Activated CD4-positive, alpha-beta T cell treated with anti-CD3 and anti-CD28 coated beads, Interleukin-2, amount 50 U/mL, for 16 hours (primary cell): ENCODE results near the gene SAMMSON.

ENCODE experiments used
- DNase-seq: peaks from one replicate; pipeline ENCODE4 v3.0.0-alpha.2; 2020

SAMMSON gene

GRCh38 chr3:70020906-70021660, 21.6 kb downstream of the SAMMSON start:
- DNase-seq, result no peak

- no peak for DNase-seq
Measured at GRCh38 chr3:70028361-70028760, 28.8 kb downstream of the SAMMSON start.

- DNase-seq, result no peak
Measured at GRCh38 chr3:70038693-70039092, 39.2 kb downstream of the SAMMSON start.

GRCh38 chr3:70040386-70040785, 40.9 kb downstream of the SAMMSON start:
- no peak for DNase-seq

- no peak for DNase-seq
Measured at GRCh38 chr3:70042641-70043040, 43.1 kb downstream of the SAMMSON start.

GRCh38 chr3:70049761-70050160, 50.2 kb downstream of the SAMMSON start:
- no peak for DNase-seq

GRCh38 chr3:70053293-70053692, 53.8 kb downstream of the SAMMSON start:
- peak; percentile 8 for DNase-seq

- DNase-seq, result no peak
Measured at GRCh38 chr3:70056081-70056480, 56.5 kb downstream of the SAMMSON start.

- DNase-seq, result no peak
Measured at GRCh38 chr3:70057426-70057825, 57.9 kb downstream of the SAMMSON start.

GRCh38 chr3:70061096-70061495, 61.6 kb downstream of the SAMMSON start:
- DNase-seq, result no peak

GRCh38 chr3:70064194-70064779, 64.8 kb downstream of the SAMMSON start:
- DNase-seq, result peak; percentile 5

- no peak for DNase-seq
Measured at GRCh38 chr3:70065696-70066253, 66.2 kb downstream of the SAMMSON start.

- no peak for DNase-seq
Measured at GRCh38 chr3:70067860-70068521, 68.5 kb downstream of the SAMMSON start.

- DNase-seq, result no peak
Measured at GRCh38 chr3:70069557-70069956, 70.0 kb downstream of the SAMMSON start.

- DNase-seq, result no peak
Measured at GRCh38 chr3:70071138-70071537, 71.6 kb downstream of the SAMMSON start.

GRCh38 chr3:70072180-70072579, 72.6 kb downstream of the SAMMSON start:
- no peak for DNase-seq

- DNase-seq, result no peak
Measured at GRCh38 chr3:70072754-70073153, 73.2 kb downstream of the SAMMSON start.

GRCh38 chr3:70075101-70075500, 75.6 kb downstream of the SAMMSON start:
- DNase-seq, result no peak

GRCh38 chr3:70076396-70076795, 76.9 kb downstream of the SAMMSON start:
- DNase-seq, result no peak

- no peak for DNase-seq
Measured at GRCh38 chr3:70078778-70079177, 79.2 kb downstream of the SAMMSON start.

- DNase-seq, result no peak
Measured at GRCh38 chr3:70085613-70086012, 86.1 kb downstream of the SAMMSON start.

GRCh38 chr3:70086336-70086735, 86.8 kb downstream of the SAMMSON start:
- no peak for DNase-seq

- peak; percentile 2 for DNase-seq
Measured at GRCh38 chr3:70090322-70090913, 90.9 kb downstream of the SAMMSON start.
